Measurements from ENCODE around the gene HDHD2. TPM values are rescaled to one million over a fixed set of nuclear protein-coding genes. Genes with fewer than 3 reads are reported as not detected.
"Not testable (repeated sequence)": the region's sequence is repeated elsewhere in the genome, so short reads cannot be mapped to it uniquely, and the experiment has no call there.

HDHD2 gene
- total RNA-seq, 1 experiment from 2014 or later = 22.9 TPM

DNA sequence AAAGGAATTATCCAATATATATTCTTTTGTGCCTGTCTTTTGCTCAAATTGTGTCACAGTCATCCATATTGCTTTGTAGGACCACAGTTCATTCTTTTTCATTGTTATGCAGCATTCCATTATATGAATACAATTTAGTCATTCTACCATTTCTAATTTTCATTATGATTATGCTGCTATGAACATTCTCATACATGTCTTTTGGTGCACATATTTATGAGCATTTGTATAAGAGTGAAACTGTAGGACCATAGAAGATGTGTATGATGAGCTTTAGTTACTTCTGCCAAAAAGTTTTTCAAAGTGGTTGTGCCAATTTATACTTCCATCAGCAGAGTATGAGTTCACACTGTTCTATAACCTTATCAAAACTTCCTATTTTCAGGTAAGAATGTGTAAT, 18.2 kb upstream of the HDHD2 start:
- Histone ChIP-seq H3K4me3 (ENCODE audit: insufficient read depth, low read depth, low read length) (no peak overlapping the region), H3K27me3 (ENCODE audit: control insufficient read depth, insufficient read depth, low read length) (no peaks in the 10 kb centered on the region), H3K36me3 (replicated peaks; ENCODE audit: control insufficient read depth, insufficient read depth, low read length) (no peaks in the 10 kb centered on the region; the same call in 1 of the 2 replicates)
- DNase-seq = no peak

DNA sequence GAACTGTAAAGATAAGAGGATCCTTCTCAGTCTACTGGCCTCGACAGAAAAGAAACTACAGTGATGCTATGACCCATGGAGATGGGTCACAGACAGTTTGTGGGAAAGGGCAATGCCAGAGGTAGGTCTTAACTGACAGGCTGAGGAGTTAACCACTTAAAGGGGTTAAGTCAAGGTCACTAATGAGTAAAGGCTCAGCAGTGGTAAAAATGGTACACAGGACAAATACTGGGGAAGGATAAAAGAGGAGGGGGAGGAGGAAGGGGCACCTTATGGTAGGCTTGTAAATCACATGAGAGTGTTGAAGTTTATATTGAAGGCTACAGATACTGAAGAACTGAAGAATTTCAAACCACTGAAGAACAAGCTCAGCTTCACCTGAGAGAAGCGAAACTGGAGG, 16.0 kb upstream of the HDHD2 start:
- Histone ChIP-seq H3K4me3 (ENCODE audit: insufficient read depth, low read depth, low read length) (no peak overlapping the region), H3K27me3 (ENCODE audit: control insufficient read depth, insufficient read depth, low read length) (no peaks in the 10 kb centered on the region), H3K36me3 (replicated peaks; ENCODE audit: control insufficient read depth, insufficient read depth, low read length) (no peaks in the 10 kb centered on the region; the same call in 1 of the 2 replicates)
- DNase-seq = no peak

DNA sequence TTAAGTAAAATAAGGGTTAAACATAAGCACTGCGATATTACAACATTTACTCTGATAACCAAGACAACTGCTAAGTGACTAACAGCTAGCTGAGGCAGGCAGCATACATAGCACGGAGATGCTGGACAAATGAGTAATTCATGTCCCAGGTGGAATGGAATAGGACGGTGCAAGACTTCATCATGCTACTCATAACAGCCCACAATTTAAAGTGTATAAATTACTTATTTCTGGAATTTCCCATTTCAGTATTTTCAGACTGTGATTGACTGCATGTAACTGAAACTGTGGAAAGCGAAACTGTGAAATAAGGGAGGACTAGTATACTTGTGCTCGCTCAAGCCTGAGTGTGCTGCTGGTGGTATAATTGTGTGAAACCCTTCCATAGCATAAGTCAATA, 12.9 kb upstream of the HDHD2 start:
- Histone ChIP-seq H3K27me3 (ENCODE audit: control insufficient read depth, insufficient read depth, low read length) (no peaks in the 10 kb centered on the region), H3K4me3 (ENCODE audit: insufficient read depth, low read depth, low read length) (no peak overlapping the region), H3K36me3 (replicated peaks; ENCODE audit: control insufficient read depth, insufficient read depth, low read length) (no peaks in the 10 kb centered on the region)
- DNase-seq = no peak

DNA sequence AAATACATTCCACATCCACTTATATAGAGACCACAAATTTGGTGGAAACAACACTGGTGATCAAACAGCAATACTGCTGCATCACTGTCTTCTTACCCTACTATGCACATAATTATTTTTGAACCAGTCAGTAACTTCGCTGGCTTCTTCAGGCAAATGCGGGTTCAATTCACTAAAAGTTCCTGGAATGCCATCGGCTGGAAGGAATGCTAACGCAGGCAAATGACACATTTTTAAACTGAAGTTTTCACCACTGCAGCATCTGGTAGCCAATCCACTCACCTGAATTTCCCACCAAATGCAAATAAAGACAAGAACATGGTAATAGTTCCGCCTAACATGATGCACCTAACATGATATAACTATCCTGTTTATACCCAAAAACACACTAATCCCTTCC, 10.0 kb upstream of the HDHD2 start:
- no peak overlapping the region for H3K4me3 ChIP-seq (ENCODE audit: insufficient read depth, low read depth, low read length)
- DNase-seq = no peak
- H3K27me3 ChIP-seq (ENCODE audit: control insufficient read depth, insufficient read depth, low read length) = no peaks in the 10 kb centered on the region
- H3K36me3 ChIP-seq (replicated peaks; ENCODE audit: control insufficient read depth, insufficient read depth, low read length) = no peaks in the 10 kb centered on the region

DNA sequence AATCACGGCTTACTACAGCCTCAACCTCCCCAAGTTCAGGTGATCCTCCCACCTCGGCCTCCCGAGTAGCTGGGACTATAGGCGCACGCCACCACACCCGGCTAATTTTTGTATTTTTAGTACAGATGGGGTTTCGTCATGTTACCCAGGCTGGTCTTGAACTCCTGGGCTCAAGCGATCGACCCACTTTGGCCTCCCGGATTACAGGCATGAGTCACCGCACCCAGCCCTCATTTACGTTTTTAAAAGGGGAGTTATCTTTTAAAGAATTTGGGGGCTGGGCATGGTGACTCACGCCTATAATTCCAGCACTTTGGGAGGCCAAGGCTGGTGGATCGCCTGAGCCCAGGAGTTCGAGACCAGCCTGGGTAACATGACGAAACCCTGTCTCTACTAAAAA, 8.1 kb upstream of the HDHD2 start:
- not testable (repeated sequence) for H3K27me3 ChIP-seq (ENCODE audit: control insufficient read depth, insufficient read depth, low read length); DNase-seq; H3K36me3 ChIP-seq (replicated peaks; ENCODE audit: control insufficient read depth, insufficient read depth, low read length); H3K4me3 ChIP-seq (ENCODE audit: insufficient read depth, low read depth, low read length)

DNA sequence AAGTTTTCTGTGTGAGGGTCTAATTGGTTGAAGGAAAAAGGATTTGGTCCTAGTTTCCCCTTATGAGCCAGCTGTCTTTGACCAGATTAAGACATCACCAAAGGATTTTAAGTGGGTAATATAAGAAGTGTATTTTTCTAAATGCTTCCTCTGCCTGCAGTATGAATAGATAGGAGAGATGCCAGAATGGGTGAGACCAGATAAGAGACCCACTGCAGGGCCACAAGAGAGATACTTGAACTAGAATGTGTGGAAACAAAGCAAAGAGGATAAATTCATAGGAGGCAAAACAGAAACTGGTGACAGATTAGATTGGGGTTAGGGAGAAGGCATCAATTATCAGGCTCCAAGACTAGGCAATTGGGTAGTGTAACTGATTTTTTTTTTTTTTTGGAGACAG, 1.1 kb upstream of the HDHD2 start:
- H3K27me3 ChIP-seq (ENCODE audit: control insufficient read depth, insufficient read depth, low read length) = no peaks in the 10 kb centered on the region
- H3K36me3 ChIP-seq (replicated peaks; ENCODE audit: control insufficient read depth, insufficient read depth, low read length) = no peaks in the 10 kb centered on the region
- no peak for DNase-seq
- no peak overlapping the region for H3K4me3 ChIP-seq (ENCODE audit: insufficient read depth, low read depth, low read length)

DNA sequence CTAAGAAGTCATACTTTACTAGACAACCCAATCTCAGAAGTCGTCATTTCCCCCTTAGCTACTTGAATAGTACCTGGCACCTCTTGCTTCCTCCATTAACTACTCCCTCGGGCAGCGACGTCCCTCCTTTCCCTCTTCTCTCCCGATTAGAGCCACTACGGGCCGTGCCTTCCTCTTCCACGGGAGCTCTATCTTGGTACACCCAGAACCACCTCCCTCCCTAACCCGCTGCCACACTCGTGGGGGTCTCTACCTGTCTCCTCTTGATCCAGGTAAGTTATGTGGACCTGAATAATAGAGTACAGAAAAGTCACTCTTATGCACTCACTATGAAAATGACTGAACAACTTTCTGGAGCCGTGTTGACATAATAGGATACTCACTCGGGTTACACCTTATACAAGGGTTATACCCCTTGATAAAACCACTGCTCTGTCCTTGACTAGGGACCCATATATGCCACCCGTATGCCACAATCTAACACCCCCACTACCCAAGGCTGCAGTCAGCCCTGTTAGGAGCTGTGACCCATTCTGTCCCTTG, 595 bp upstream of the HDHD2 start:
- Histone ChIP-seq H3K27me3 (ENCODE audit: control insufficient read depth, insufficient read depth, low read length) (no peaks in the 10 kb centered on the region), H3K4me3 (ENCODE audit: insufficient read depth, low read depth, low read length) (peak overlapping the region; percentile 58), H3K36me3 (replicated peaks; ENCODE audit: control insufficient read depth, insufficient read depth, low read length) (no peaks in the 10 kb centered on the region)
- no peak for DNase-seq

DNA sequence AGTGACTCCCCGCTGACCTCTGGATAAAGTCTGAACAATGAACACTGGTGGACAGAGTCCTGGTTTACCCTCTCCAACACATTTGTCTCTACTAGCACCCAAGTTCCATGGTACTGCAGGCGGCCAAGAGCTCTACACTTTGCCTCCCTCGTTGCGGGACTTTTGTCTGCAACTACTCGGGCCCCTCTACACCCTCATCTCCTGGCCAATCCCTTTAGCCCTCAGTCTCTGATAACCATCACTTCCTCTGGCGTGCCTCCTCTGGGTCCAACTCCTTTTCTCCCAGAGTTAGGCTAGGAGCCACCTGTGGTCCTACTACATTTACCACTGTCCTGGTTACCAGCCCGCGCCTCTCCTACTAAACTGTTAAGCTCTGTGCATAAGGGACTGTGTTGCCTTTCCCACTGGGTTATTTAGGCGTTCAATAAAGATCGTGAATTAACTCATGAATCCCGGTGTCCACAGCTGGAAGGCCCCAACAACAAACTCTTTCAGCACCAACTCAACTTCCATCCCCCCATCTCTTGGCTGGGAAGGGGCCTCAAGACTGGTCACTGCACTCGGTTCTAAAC, 757 bp downstream of the HDHD2 start:
- H3K27me3 ChIP-seq (ENCODE audit: control insufficient read depth, insufficient read depth, low read length) = no peaks in the 10 kb centered on the region
- DNase-seq = peak; percentile 36
- H3K36me3 ChIP-seq (replicated peaks; ENCODE audit: control insufficient read depth, insufficient read depth, low read length) = no peaks in the 10 kb centered on the region
- H3K4me3 ChIP-seq (ENCODE audit: insufficient read depth, low read depth, low read length) = peak overlapping the region; percentile 58

DNA sequence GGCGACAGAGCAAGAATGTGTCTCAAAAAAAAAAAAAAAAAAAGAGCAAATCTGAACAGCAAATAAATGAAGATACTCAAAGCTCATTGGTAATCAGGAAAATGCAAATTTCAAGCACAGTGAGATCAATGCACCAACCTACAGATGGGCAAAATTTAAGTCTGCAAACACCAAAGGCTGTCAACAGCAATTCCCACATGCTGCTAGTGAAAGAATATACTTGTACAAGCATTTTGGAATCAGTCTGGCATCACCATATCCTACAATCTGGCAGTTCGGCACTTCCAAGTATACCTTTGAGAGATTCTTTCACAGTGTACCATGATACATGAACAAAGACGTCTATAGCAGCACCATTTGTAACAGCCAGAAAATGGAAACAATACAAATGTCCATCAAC, 4.1 kb downstream of the HDHD2 start:
- Histone ChIP-seq H3K36me3 (replicated peaks; ENCODE audit: control insufficient read depth, insufficient read depth, low read length) (no peaks in the 10 kb centered on the region), H3K27me3 (ENCODE audit: control insufficient read depth, insufficient read depth, low read length) (no peaks in the 10 kb centered on the region), H3K4me3 (ENCODE audit: insufficient read depth, low read depth, low read length) (no peak overlapping the region)
- no peak for DNase-seq

DNA sequence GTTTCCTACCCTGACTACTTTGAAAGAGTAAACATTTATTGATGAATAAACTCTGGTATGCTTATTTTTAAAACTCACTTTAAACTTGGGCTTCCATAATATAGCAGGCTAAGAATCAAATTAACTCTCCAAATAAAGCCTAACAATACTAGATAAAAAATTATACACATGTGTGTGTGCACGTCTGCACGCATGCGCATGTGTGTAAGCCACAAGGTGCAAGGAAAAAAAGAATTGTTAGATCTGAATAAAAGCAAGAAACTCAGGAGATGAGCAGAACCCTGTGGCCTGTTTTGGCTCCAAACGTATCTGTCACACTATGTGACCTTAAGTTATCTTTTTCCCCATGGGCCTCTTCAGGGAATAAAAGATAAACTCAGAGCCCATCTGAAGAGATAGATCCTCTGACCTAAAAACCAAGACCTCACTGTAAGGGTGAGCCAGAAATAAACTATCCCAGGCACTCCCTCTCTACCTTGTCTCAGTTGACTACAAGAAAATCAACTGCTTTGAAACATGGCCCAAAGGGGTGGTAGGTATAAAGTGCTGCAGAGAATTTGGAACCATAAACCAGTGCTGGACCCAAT, 6.3 kb downstream of the HDHD2 start:
- no peak for DNase-seq
- H3K27me3 ChIP-seq (ENCODE audit: control insufficient read depth, insufficient read depth, low read length) = no peaks in the 10 kb centered on the region
- H3K4me3 ChIP-seq (ENCODE audit: insufficient read depth, low read depth, low read length) = no peak overlapping the region
- no peaks in the 10 kb centered on the region for H3K36me3 ChIP-seq (replicated peaks; ENCODE audit: control insufficient read depth, insufficient read depth, low read length)

DNA sequence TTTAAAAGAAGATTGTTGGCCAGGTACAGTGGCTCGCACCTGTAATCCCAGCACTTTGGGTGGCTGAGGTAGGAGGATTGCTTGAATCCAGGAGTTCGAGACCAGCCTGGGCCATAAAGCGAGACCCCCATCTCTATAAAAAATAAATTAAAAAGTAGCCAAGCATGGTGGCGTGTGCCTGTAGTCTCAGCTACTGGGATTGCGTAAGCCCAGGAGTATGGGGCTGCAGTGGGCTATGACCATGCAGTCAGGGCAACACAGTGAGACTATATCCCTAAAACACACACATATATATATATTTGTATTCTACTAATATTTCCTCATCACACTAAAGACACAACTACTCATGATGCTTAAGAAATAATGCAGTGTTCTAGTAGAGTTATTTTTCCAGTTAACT, 7.1 kb downstream of the HDHD2 start:
- H3K27me3 ChIP-seq (ENCODE audit: control insufficient read depth, insufficient read depth, low read length) = no peaks in the 10 kb centered on the region
- DNase-seq = no peak
- H3K36me3 ChIP-seq (replicated peaks; ENCODE audit: control insufficient read depth, insufficient read depth, low read length) = no peaks in the 10 kb centered on the region
- no peak overlapping the region for H3K4me3 ChIP-seq (ENCODE audit: insufficient read depth, low read depth, low read length)

DNA sequence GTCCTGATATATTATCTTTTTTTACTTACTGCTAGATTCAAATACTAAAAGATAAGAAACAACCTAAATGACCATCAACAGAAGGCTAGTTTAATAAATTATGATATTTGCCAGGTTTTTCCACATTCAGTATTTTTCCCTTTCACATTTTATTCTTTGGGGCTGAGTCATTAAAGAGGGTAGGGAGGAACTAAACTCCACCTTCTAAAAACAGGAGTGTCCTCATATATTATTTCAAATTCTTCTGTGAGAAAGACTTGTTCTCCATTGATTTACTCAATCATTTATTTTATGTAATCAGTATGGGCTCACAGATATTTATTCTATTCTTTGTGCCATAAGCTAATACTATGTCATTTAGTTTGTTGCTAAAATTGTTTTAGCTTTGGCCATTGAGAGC, 9.0 kb downstream of the HDHD2 start:
- DNase-seq = no peak
- Histone ChIP-seq H3K27me3 (ENCODE audit: control insufficient read depth, insufficient read depth, low read length) (no peaks in the 10 kb centered on the region), H3K36me3 (replicated peaks; ENCODE audit: control insufficient read depth, insufficient read depth, low read length) (no peaks in the 10 kb centered on the region), H3K4me3 (ENCODE audit: insufficient read depth, low read depth, low read length) (no peak overlapping the region)

DNA sequence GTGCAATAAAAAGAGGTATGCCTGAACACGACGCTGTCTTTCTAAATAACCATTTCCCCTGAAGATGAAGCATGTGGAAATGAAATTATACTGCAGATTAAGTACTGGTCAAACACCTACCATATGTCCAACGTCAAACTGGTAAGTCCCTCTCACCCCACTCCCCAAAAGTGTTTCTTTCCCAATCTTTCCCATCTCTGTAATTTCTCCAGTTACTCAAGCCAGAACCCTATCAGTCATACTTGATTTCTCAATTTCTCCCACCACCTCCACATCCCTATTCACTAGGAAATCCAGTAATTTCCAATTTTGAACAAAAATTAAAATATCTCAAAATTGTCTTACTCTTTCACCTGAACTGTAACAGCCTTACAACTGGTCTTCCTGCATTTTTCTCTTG, 29.2 kb downstream of the HDHD2 start:
- H3K4me3 ChIP-seq (ENCODE audit: insufficient read depth, low read depth, low read length) = no peak overlapping the region
- no peak for DNase-seq

DNA sequence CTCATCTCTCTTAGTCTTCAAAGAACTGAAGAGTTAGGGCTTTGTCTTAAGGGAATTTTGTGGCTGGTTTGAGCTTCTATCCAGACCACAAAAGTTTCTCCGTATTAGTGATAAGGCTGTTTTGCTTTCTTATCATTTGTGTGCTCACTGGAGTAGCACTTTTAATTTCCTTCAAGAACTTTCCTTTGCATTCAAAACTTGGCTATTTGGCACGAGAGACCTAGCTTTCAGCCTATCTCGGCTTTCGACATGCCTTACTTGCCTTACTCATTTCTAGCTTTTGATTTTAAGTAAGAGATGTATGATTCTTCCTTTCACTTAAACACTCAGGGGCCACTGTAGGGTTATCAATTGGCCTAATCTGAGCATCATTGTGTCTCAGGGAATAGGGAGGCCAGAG, 29.9 kb downstream of the HDHD2 start:
- no peak for DNase-seq
- Histone ChIP-seq H3K27me3 (ENCODE audit: control insufficient read depth, insufficient read depth, low read length) (no peaks in the 10 kb centered on the region), H3K36me3 (replicated peaks; ENCODE audit: control insufficient read depth, insufficient read depth, low read length) (no peaks in the 10 kb centered on the region; the same call in 1 of the 2 replicates), H3K4me3 (ENCODE audit: insufficient read depth, low read depth, low read length) (no peak overlapping the region)

More for the DNA sequence above, 29.2 kb downstream of the HDHD2 start:
- Histone ChIP-seq H3K36me3 (replicated peaks; ENCODE audit: control insufficient read depth, insufficient read depth, low read length) (no peaks in the 10 kb centered on the region; the same call in 1 of the 2 replicates), H3K27me3 (ENCODE audit: control insufficient read depth, insufficient read depth, low read length) (no peaks in the 10 kb centered on the region)

DNA sequence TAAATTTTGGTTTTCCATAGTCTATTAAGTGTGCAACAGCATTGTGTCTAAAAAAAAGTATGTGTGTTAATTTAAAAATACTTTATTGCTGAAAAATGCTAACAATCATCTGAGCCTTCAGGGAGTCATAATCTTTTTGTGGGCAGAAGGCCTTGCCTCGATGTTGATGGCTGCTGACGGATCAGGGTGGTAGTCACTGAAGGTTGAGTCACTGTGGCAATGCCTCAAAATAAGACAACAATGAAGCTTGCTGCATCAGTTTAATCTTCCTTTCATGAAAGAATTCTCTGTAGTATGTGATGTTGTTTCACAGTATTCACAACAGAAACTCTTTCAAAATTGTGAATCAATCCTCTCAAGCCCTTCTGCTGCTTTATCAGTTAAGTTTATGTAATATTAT, 31.3 kb downstream of the HDHD2 start:
- Histone ChIP-seq H3K27me3 (ENCODE audit: control insufficient read depth, insufficient read depth, low read length) (no peaks in the 10 kb centered on the region), H3K4me3 (ENCODE audit: insufficient read depth, low read depth, low read length) (no peak overlapping the region), H3K36me3 (replicated peaks; ENCODE audit: control insufficient read depth, insufficient read depth, low read length) (no peaks in the 10 kb centered on the region; the same call in 1 of the 2 replicates)
- no peak for DNase-seq

Measured in H7 (cell line).